PC-3 (cell line): ENCODE results near the gene OR2A14. TPM values are rescaled to one million over a fixed set of nuclear protein-coding genes. Genes with fewer than 3 reads are reported as not detected.

Source experiments
- ATAC-seq: fragments of 200-7000 bp; cut with Tn5 transposase; 2 replicates; pipeline ENCODE4 v1.9.1; 2020; ENCODE audit warnings: mild to moderate bottlenecking, moderate library complexity
- BruUV-seq: library from RNA; stranded (reverse); fragments of 400-500 nt; replicated peaks from 2 replicates; lab custom pipeline; 2021; lab: Mats Ljungman, UMichigan
- CTCF ChIA-PET: fragments of 300-600 bp; sonication (Branson Sonifier 250); formaldehyde crosslinking; loops from one replicate; lab custom pipeline; 2022; ENCODE audit warnings: antibody characterized with exemption; lab: Charles Lee
- POLR2A ChIA-PET: fragments of 300-600 bp; sonication (Branson Sonifier 250); formaldehyde crosslinking; loops from one replicate; lab custom pipeline; 2022; ENCODE audit warnings: antibody characterized with exemption; ENCODE audit not compliant: unreplicated experiment; lab: Charles Lee
- DNase-seq: peaks from one replicate; pipeline ENCODE4 v3.0.0-alpha.2; 2015
- H2AFZ ChIP-seq: fragments of 300-600 bp; sonication (generic); 2 replicates; pipeline ENCODE4 v1.6.0; 2016; ENCODE audit warnings: antibody characterized with exemption, low read length
- H3F3A ChIP-seq: fragments of 300-600 bp; sonication (generic); one replicate; pipeline ENCODE4 v1.6.0; 2017; ENCODE audit warnings: antibody characterized with exemption, low read length, control low read depth, mild to moderate bottlenecking; ENCODE audit not compliant: unreplicated experiment
- H3K27ac ChIP-seq: fragments of 300-600 bp; sonication (generic); 2 replicates; pipeline ENCODE4 v1.5.1; 2016; ENCODE audit warnings: mild to moderate bottlenecking, low read length
- H3K27me3 ChIP-seq: fragments of 300-600 bp; sonication (generic); 2 replicates; pipeline ENCODE4 v1.6.1; 2016; ENCODE audit warnings: low read length, mixed read lengths
- H3K36me3 ChIP-seq: fragments of 300-600 bp; sonication (generic); 2 replicates; pipeline ENCODE4 v1.6.1; 2016; ENCODE audit warnings: low read depth, mixed run types, low read length, mixed read lengths
- H3K4me1 ChIP-seq: fragments of 300-600 bp; sonication (generic); 2 replicates; pipeline ENCODE4 v1.5.1; 2016; ENCODE audit warnings: low read length; ENCODE audit not compliant: insufficient read depth
- H3K4me2 ChIP-seq: fragments of 300-600 bp; sonication (generic); 2 replicates; pipeline ENCODE4 v1.6.0; 2016; ENCODE audit warnings: low read length
- H3K4me3 ChIP-seq: fragments of 300-600 bp; sonication (generic); 2 replicates; pipeline ENCODE4 v1.5.1; 2016; ENCODE audit warnings: mild to moderate bottlenecking, low read length, mixed read lengths
- H3K79me2 ChIP-seq: fragments of 300-600 bp; sonication (generic); 2 replicates; pipeline ENCODE4 v1.6.1; 2017; ENCODE audit warnings: low read length, mixed read lengths
- H3K9ac ChIP-seq: fragments of 300-600 bp; sonication (generic); 2 replicates; pipeline ENCODE4 v1.6.0; 2016; ENCODE audit warnings: mild to moderate bottlenecking, low read length
- H3K9me2 ChIP-seq: fragments of 300-600 bp; sonication (generic); replicated peaks from 2 replicates; pipeline ENCODE4 v1.6.1; 2016; ENCODE audit warnings: mixed run types, low read length, mixed read lengths
- H3K9me3 ChIP-seq: fragments of 300-600 bp; sonication (generic); 2 replicates; pipeline ENCODE4 v1.6.1; 2016; ENCODE audit warnings: low read length, mixed read lengths
- H4K20me1 ChIP-seq: fragments of 300-600 bp; sonication (generic); 2 replicates; pipeline ENCODE4 v1.6.1; 2016; ENCODE audit warnings: low read length, mixed read lengths
- EZH2 ChIP-seq: fragments of 300-600 bp; sonication (generic); IDR thresholded peaks from one replicate; pipeline ENCODE4 v1.6.1; 2017; ENCODE audit warnings: antibody characterized with exemption, mild to moderate bottlenecking, low read length; ENCODE audit not compliant: unreplicated experiment
- EZH2phosphoT487 ChIP-seq: fragments of 300-600 bp; sonication (generic); IDR thresholded peaks from 2 replicates; pipeline ENCODE4 v1.6.1; 2018; ENCODE audit warnings: mild to moderate bottlenecking, antibody characterized with exemption, low read length, borderline replicate concordance
- intact Hi-C: fragments of 100-400 bp; cut with micrococcal nuclease; formaldehyde crosslinking; loops from 2 replicates; pipeline ENCODE4 v1.9.0; 2023
- total RNA-seq: library from RNA; depleted of rRNA; stranded (reverse); fragments of >200 nt; gene quantifications from 2 replicates; pipeline ENCODE4 v1.2.3, GENCODE V29; 2014
- TF ChIP-seq, protein P1 (sequence below): fragments of 300-600 bp; sonication (generic); conservative IDR thresholded peaks from 2 replicates; pipeline ENCODE4 v1.5.1; 2017; ENCODE audit warnings: antibody characterized with exemption, low read depth, mild to moderate bottlenecking, low read length

The OR2A14 gene
- total RNA-seq, 1 experiment from 2014 or later: not detected

DNA sequence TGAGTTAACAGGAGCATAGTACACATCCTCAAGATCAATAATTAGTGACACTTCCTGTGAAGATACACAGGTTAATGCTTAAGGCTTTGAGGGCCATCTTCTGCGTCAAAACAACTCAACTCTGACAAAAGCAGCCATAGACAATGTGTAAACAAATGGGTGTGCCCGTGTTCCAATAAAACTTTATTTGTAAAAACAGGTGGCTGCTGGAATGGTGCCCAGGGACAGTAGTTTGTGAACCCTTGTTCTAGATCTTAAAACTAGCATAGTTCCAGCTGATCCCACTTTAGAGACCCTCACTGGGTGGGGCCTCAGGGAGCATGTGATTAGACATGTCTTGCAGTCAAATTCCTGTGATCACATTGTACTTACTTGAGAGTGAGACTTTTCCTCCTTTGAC is 7.8 kb downstream of the OR2A14 start:
- ATAC-seq (no peak), DNase-seq (no peak)
- H3K4me1 ChIP-seq: no peaks in the 10 kb centered on the region
- H3K9me3 ChIP-seq: no peaks in the 10 kb centered on the region
- no peak overlapping the region for H3K4me2 ChIP-seq
- POLR2A ChIA-PET: no interaction called here
- CTCF ChIA-PET: no interaction called here
- peaks cover 2% of the 10 kb centered on the region; the same call in 1 of the 2 replicates for H3K27me3 ChIP-seq
- no peak overlapping the region for H3K9ac ChIP-seq
- TF ChIP-seq, protein P1, sequence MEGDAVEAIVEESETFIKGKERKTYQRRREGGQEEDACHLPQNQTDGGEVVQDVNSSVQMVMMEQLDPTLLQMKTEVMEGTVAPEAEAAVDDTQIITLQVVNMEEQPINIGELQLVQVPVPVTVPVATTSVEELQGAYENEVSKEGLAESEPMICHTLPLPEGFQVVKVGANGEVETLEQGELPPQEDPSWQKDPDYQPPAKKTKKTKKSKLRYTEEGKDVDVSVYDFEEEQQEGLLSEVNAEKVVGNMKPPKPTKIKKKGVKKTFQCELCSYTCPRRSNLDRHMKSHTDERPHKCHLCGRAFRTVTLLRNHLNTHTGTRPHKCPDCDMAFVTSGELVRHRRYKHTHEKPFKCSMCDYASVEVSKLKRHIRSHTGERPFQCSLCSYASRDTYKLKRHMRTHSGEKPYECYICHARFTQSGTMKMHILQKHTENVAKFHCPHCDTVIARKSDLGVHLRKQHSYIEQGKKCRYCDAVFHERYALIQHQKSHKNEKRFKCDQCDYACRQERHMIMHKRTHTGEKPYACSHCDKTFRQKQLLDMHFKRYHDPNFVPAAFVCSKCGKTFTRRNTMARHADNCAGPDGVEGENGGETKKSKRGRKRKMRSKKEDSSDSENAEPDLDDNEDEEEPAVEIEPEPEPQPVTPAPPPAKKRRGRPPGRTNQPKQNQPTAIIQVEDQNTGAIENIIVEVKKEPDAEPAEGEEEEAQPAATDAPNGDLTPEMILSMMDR: no peak
- TF ChIP-seq EZH2phosphoT487 (no peak), EZH2 (no peak)
- H3F3A ChIP-seq: no peaks in the 10 kb centered on the region
- H2AFZ ChIP-seq: no peak overlapping the region
- intact Hi-C loops: no loop called here
- no TSS peak for BruUV-seq
- no peak overlapping the region for H3K27ac ChIP-seq
- no peaks in the 10 kb centered on the region for H3K9me2 ChIP-seq
- H3K36me3 ChIP-seq: no peaks in the 10 kb centered on the region
- H3K4me3 ChIP-seq: no peak overlapping the region
- H3K79me2 ChIP-seq: no peaks in the 10 kb centered on the region
- no peaks in the 10 kb centered on the region for H4K20me1 ChIP-seq

DNA sequence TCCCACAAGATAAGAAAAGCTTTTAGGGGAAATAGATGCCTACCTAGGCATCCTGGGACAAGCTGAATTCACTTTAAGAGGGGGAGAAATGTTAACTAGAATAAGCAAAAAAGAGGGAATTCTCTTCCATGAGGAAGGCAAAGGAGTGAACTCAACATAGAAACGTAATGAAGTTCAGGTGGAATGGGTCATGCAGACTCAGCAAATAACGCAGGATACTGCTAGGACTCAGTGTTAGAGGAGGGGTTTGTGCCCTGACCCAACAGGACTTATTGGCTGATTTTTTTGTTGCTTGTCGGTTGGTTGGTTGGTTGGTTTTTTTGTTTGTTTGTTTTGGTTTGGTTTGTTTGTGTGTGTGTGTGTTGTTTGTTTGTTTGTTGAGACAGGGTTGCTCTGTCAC is 9.3 kb downstream of the OR2A14 start:
- ChIA-PET POLR2A (no interaction called here), CTCF (no interaction called here)
- Histone ChIP-seq H3K4me2 (no peak overlapping the region), H3K79me2 (no peaks in the 10 kb centered on the region), H3K4me1 (no peaks in the 10 kb centered on the region), H3K9ac (no peak overlapping the region), H3K9me2 (no peaks in the 10 kb centered on the region), H3K9me3 (no peaks in the 10 kb centered on the region), H3K36me3 (no peaks in the 10 kb centered on the region), H2AFZ (no peak overlapping the region), H3K27ac (no peak overlapping the region), H3K27me3 (peaks cover 5% of the 10 kb centered on the region; the same call in 1 of the 2 replicates), H3F3A (no peaks in the 10 kb centered on the region), H3K4me3 (no peak overlapping the region), H4K20me1 (no peaks in the 10 kb centered on the region)
- no peak for ATAC-seq
- BruUV-seq: no TSS peak
- intact Hi-C loops: no loop called here
- no peak for DNase-seq
- TF ChIP-seq EZH2 (no peak), EZH2phosphoT487 (no peak)
- TF ChIP-seq, protein P1: no peak

DNA sequence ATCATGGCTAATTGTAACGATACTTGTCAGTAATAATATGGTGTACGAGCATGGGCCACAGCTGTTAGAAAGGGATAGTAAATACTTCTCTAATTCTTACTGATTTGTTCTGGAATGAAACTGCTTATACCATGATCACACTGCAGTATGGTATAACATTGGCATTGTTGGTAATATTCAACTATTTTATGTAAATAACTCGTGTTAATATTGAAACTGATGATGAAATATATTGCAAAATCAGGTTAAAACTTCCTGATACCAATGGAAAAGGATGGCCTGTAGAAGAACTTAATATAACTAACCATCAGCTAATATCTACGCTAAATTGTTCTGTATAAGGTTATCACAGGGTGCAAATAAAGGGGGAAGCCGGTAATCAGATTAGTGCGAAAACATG is 10.3 kb downstream of the OR2A14 start:
- Histone ChIP-seq H4K20me1 (no peaks in the 10 kb centered on the region), H3K4me2 (no peak overlapping the region), H3F3A (no peaks in the 10 kb centered on the region), H3K27me3 (peaks cover 5% of the 10 kb centered on the region; the same call in 1 of the 2 replicates), H3K79me2 (no peaks in the 10 kb centered on the region), H3K4me1 (no peaks in the 10 kb centered on the region), H3K27ac (no peak overlapping the region), H3K9ac (no peak overlapping the region), H3K4me3 (no peak overlapping the region), H2AFZ (no peak overlapping the region), H3K36me3 (no peaks in the 10 kb centered on the region), H3K9me3 (no peaks in the 10 kb centered on the region), H3K9me2 (no peaks in the 10 kb centered on the region)
- no peak for ATAC-seq
- TF ChIP-seq, protein P1: no peak
- TF ChIP-seq EZH2phosphoT487: no peak
- CTCF ChIA-PET: no interaction called here
- DNase-seq: no peak
- intact Hi-C loops: no loop called here
- no TSS peak for BruUV-seq
- POLR2A ChIA-PET: no interaction called here
